Measurements from ENCODE around the gene HS2ST1. TPM values are rescaled to one million over a fixed set of nuclear protein-coding genes. Genes with fewer than 3 reads are reported as not detected.

Gene HS2ST1
- total RNA-seq, 1 donor from 2014 or later: 15.6 TPM

GRCh38 chr1:87104945-87105344, 190.5 kb downstream of the HS2ST1 start:
- ATAC-seq (no peak), DNase-seq (ENCODE audit: low spot score) (no peak)

- no peak for ATAC-seq
Observed at GRCh38 chr1:87106144-87106543, 191.7 kb downstream of the HS2ST1 start.

GRCh38 chr1:87106867-87107266, 192.4 kb downstream of the HS2ST1 start:
- DNase-seq (ENCODE audit: low spot score) (no peak), ATAC-seq (no peak)

More at GRCh38 chr1:87106144-87106543, 191.7 kb downstream of the HS2ST1 start:
- no peak for DNase-seq (ENCODE audit: low spot score)

DNA sequence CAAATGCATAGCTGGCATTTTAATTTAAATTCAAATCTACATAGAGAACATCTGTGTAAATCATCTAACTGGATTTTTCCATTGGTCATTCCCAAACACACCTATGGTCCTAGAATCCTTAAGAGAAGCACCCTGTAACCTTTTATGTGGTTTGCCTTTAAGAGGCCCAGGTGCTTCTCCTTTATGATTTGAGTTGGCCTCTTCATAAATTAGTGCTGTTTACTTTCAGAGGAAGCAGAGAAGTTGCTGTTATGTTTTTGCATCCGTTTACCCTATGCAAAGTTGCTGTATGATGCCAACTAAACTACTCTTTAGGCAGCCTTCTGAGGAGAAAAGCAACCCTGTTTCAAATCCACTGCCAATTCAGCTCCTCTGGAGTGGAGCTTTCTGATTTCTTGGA, 193.8 kb downstream of the HS2ST1 start:
- no peak for DNase-seq (ENCODE audit: low spot score)
- ATAC-seq: no peak

GRCh38 chr1:87108814-87109411, 194.5 kb downstream of the HS2ST1 start:
- no peak for ATAC-seq
- DNase-seq (ENCODE audit: low spot score): no peak

DNA sequence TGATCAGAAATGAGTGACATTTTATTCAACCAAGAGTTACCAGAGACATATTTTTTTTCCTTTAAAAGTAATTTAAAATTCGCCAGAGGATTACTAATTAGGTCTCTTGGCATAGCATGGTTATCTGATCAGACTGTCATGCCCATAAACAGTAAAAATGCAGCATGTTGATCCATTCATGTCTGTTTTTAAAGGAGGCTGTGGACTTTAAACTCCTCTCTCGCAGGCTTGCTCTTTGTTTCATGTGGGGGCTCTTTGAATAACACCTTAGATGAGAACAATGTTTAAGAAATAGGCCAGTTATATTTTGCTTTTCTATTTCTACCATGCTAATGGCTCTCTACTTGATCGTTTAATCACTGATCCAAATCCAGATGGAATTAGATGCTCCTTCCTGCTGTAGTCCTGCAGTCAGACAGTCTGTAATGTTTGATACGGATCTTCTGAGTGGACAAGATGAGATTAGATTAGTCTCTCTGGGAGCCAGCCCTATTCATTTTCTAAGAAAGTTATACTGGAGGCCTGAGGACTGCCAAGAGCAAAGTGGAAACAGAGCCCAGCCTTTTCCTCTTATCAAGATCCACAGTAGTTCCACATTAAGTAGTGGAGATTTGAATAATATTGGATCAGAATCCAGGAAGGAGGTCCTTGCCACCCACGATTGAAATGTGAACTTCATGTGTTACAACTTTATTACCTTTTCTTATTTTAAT, 197.4 kb downstream of the HS2ST1 start:
- ATAC-seq: no peak
- no peak for DNase-seq (ENCODE audit: low spot score)

DNA sequence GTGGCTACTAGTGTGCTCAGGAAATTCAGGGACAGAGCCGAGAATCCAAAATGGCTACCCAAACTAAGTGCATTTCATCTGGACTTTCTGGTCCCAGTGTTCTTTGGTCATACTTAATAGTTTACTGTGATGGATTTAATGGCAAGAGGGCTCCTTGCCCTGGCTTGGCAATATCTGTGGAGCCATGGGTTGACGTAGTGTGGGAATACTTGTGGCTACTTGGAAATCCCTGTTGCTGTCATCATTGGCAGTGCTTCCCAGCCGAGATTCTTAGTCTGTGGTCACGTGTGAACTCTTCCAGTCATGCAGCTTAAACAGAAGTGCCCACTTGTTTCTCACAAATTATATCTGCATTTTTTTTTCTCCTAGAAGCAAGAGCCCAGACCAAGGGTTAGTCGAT, 198.9 kb downstream of the HS2ST1 start:
- ATAC-seq: no peak
- no peak for DNase-seq (ENCODE audit: low spot score)

- DNase-seq (ENCODE audit: low spot score): no peak
- ATAC-seq: no peak
Observed at GRCh38 chr1:87115317-87115890, 201.0 kb downstream of the HS2ST1 start.

DNA sequence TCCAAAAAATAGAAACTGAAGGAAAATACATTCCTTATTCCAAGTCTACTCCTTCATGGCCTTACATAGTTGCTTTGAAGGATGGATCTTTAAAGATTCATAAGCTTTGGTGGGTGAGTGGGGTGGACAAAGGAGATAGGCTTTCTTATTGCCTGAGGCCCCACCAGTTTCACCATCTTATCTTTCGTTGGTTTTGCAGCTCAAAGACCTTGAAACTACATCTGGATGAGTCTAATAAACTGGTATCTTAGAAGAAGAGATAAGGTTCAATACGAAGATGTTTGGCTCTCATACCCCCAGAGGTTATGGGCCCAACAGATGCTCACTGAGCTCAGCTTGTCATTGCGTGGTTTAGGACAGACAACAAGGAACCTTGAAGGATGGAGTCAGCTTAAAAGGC, 201.5 kb downstream of the HS2ST1 start:
- ATAC-seq (no peak), DNase-seq (ENCODE audit: low spot score) (no peak)

DNA sequence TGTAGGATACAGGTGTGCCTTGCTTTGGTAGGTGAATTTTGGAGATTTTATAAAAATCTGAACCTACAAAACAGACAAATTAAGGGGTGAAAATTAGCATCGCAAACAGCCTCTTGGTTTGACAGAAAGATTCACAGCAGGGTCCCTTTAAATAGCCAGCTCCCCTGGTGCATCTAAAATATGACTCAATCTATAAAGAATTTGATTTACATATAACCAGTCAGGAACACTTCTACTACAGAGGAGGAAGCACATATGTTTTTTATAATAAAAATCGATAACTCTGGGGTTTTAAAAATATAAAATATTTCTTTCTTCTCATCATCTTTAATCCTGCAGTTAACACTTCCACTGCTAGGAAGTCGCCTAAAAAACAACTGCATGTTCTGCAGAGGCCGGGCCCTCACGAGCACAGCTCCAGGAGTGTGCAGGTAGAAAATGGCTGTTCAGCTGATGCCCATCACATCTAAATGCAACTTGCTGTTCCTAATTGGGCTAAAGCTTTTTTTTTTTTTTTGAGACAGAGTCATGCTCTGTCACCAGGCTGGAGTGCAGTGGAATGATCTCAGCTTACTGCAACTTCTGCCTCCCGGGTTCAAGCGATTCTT, 203.4 kb downstream of the HS2ST1 start:
- DNase-seq (ENCODE audit: low spot score): no peak
- no peak for ATAC-seq

DNA sequence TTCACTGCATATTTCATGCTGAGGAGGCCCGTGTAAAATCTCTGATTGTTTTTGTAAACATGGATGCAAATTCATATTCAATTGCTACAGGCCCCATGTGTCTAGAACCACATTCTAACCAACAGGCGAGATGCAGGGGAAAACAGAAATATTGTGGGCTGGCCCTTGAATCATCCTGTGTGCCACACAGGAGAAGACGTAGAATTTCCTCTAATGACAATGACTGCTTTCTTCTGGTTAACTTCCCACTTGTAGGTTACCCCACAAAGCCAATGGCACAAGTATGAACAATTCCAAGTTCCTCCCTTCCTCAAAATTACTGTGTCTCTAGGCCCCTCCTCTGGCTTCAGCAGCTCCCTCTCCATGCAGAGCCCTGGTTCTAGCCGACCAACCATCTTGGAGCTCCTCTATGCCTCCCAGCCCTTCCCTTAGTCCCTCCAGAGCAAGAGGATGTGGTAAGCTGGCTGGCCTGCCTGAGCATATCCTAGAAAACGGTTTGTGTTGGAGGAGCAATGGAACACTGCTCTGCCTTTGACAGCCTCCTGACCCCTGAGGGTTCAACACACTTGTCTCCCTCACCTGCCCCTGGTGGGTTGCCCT, 205.2 kb downstream of the HS2ST1 start:
- no peak for ATAC-seq
- no peak for DNase-seq (ENCODE audit: low spot score)

DNA sequence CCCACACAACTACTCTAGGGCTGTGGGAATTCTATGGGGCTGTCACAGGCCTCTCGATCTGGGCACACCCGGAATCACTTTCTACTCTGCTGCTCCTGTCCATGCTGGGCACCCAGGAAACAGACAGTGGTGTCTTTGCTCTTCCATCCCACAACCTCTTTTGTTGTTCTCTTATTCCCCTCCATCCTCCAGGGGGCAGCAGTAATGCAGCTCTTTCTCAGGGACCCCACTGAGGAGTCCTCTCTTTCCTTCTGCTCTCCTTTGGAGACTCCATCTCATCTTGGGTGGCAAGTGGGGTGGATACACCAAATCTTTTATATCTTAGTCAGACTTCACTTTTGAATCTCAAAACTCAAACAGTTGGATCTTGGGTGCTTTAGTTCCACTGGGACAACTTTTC, 206.3 kb downstream of the HS2ST1 start:
- DNase-seq (ENCODE audit: low spot score) (no peak), ATAC-seq (no peak)

GRCh38 chr1:87121711-87122163, 207.3 kb downstream of the HS2ST1 start:
- ATAC-seq: no peak
- DNase-seq (ENCODE audit: low spot score): no peak

DNA sequence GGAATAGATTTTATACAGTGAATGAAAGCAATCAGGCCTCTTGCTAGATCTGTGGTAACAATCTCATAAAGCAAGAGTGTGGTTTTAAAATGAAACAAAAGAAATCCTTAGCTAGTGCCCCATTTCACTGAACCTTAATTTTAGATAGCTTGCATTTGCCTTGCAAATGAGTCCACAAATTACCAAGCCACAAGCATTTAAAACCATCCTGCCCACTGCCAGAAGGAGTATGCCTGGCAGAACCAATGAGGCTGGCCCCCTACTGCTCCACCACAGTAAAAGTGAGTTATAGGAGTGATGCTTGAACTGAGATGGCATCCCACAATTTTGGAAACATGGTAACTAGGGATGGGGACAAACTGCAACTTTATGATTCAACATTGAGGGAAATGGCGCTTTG, 207.8 kb downstream of the HS2ST1 start:
- DNase-seq (ENCODE audit: low spot score): no peak
- no peak for ATAC-seq

GRCh38 chr1:87123610-87124009, 209.2 kb downstream of the HS2ST1 start:
- no peak for ATAC-seq
- DNase-seq (ENCODE audit: low spot score): no peak

GRCh38 chr1:87126886-87127505, 212.6 kb downstream of the HS2ST1 start:
- ATAC-seq: no peak

DNA sequence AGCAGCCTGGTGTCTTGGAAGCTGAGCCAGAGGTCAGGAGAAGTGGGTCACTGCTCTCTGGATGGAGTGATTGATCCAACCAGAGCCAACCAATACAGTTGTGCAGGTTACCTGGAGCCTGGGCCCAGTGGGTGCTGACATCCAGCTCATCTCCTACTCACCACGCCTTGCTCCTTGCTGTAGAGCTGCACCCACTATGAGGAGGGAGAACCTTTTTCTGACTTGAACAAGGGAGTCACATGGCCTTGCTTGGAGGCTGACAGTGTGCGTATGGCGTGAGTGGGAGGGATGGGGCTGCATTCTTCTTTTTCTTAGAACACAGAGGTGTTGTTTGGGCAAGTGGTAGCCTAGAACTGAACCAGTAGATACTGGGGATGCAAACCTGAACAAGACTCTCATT, 213.1 kb downstream of the HS2ST1 start:
- DNase-seq (ENCODE audit: low spot score) (no peak), ATAC-seq (no peak)

More at GRCh38 chr1:87126886-87127505, 212.6 kb downstream of the HS2ST1 start:
- DNase-seq (ENCODE audit: low spot score): no peak

- no peak for DNase-seq (ENCODE audit: low spot score)
- no peak for ATAC-seq
Observed at GRCh38 chr1:87129038-87129437, 214.6 kb downstream of the HS2ST1 start.

GRCh38 chr1:87129606-87130005, 215.2 kb downstream of the HS2ST1 start:
- no peak for DNase-seq (ENCODE audit: low spot score)
- ATAC-seq: no peak

GRCh38 chr1:87130438-87130837, 216.0 kb downstream of the HS2ST1 start:
- DNase-seq (ENCODE audit: low spot score) (no peak), ATAC-seq (no peak)

DNA sequence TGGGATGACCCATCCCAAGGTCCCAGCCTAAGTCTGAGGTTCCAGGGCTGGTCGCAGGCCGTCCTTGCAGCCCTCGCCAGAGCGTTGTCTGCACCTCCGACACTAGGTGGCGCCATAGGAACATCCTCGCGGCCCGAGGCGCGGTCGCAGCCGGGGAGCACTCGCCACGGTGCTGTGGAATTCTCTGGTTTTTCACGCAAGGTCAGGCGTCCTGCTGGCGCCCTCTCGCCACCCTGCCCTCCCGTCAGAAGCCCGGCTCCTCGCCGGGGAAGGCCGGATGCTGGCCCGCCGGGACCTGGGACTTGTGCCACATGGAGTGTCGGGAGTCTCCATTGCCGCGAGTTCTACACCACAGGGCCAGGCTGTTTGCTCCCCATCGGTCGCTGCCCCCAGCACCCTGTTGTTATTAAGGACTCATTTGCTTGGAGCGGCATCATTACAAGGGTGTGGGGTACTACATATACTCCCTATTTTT, 217.4 kb downstream of the HS2ST1 start:
- peak; percentile 99 for ATAC-seq

More for the DNA sequence above, 217.4 kb downstream of the HS2ST1 start:
- peak; percentile 82 for DNase-seq (ENCODE audit: low spot score)
